Fibroblast of skin of left quadriceps (primary cell): ENCODE results near the gene CCL14.
A peak's percentile ranks its signal among the peaks of the same experiment; 100 is the strongest.

Experiments used
- DNase-seq, 2 experiments: peaks; one replicate each; pipeline ENCODE4 v3.0.0-alpha.2; 2013; ENCODE audit warnings: low read depth in 2 of 2

The CCL14 gene

DNA sequence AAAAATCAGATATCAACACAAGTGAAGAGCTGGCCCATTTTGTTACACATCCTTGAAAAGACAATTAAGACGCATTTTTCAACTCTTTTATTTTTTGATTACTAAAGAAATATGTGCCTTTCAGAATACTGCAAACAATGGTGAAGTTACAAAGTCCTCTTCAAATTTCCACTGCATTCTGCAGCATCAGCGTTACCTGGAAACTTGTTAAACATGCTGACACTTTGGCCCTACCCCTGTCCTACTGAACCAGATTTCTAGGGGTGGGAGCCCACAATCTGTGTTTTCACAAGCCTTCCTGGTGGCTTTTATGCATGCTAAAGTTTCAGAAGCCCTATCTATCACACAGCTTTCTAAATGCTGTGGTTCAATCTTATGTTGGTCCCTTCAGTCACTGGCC lies 4.5 kb upstream of the CCL14 start:
- no peak for DNase-seq

DNA sequence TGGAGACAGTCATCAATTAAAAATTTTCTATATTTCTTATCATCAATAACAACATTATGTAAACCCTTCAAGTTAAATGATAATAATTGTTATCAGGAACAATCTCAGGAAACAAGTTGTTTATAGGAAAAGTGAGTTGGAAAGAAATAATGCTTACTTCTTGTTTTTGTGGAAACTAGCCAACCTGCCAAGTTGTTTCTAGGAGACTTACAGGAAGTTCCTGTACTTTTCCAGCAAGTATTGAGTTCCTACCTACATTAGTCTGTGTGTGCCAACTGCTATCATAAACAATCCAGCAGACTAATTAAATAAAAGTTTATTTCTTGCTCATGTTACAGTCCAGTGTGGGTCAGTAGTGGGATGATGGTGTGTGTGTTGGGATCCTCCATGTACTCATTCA lies 1.6 kb upstream of the CCL14 start:
- DNase-seq = no peak

DNA sequence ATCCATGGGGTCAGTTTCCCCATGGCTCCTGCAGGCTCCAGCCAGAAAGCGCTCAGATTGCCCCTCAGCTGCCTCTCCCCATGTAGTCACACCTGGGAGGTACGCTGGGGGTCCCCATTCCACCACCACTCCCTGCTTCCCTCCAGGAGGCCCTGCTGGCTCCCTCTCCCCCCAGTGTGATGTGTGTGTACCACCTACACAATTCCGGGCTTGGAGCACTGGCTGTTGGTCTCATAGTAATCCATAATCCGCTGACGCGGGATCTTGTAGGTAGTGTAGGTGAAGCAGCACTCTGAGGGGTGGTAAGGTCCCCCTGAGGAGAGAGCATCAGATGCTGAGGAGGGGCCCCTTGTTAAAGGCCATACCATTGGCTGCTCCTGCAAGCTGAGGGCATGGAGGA lies 2.4 kb downstream of the CCL14 start:
- DNase-seq = no peak

DNA sequence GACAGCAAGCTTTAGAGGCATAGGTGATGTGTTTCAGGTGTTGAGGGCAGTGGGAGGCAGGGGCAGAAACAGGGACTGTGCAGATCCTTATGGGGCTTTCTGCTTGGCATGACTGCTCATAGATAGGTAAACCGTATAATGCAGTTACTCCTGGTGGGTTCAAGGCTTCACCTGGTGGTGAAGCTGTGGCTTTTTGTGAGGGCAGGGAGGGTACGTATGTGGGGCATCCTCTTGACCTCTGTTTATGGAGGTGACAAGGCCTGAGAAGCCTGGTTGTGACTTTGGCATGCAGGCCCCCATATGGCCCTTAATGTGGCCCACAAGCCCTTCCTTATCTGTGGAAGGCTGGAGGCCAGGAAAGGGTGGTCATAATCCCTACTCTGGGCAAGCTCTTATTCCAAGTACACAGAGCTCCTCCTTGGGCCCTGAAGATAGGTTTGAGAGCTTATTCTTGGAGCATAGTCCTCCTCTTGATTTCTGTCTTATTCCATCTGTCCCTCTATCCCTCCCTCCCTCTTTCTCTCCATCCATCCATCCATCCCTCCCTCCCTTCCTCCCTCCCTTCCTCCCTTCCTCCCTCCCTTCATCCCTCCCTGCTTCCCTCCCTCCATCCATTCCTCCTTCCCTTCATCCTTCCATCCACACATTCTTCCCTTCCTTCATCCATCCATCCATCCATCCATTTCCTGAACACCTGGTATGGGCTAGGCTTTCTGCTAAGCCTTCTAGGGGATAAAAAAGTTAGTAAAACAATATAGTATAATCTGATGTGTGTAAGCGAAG lies 3.9 kb downstream of the CCL14 start:
- no peak for DNase-seq

DNA sequence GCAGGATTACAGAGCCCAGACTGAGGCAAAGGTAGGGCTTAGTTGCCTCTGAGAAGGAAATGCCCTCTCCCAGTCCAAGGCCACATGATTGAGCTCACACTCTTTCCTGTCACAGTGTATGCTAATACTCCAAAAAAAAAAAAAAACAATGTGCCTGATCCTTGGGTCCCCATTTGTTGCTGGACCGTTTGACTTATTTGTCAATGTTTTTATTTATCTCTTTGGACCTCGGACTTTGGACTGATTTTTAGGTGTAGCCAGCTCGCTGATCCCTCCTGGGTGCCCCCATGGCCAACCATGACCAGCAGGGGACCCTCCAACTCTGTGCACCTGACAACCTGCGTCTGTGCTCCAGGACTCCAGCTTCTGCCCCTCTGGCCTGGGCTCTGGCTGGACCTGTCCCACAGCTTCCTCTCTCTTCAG lies 4.6 kb downstream of the CCL14 start:
- DNase-seq = no peak

DNA sequence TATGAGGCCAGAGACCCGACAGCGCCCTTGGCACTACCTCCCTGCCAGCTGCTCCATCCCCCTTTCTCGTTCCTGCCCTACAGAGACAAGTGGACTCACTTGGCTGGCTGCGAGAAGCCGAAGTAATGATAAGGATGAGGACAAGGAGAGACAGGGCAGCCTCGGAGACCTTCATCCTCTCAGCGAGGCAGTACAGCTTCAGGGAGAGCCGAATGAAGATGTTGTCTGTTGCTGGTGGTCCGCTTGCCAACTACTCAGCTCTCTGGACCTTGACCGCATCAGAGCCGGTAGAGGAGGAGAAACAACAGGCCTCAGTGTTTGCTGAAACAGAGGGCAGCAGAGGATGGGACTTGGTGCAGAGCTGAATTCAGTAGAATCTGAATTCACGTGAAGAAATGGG lies 5.3 kb downstream of the CCL14 start, which contains the start of gene CCL16:
TSS of gene CCL16 (minus strand) at position 252 of the 400 bp plus-strand sequence. CDS start at position 175, 77 bp downstream.
- no peak for DNase-seq

DNA sequence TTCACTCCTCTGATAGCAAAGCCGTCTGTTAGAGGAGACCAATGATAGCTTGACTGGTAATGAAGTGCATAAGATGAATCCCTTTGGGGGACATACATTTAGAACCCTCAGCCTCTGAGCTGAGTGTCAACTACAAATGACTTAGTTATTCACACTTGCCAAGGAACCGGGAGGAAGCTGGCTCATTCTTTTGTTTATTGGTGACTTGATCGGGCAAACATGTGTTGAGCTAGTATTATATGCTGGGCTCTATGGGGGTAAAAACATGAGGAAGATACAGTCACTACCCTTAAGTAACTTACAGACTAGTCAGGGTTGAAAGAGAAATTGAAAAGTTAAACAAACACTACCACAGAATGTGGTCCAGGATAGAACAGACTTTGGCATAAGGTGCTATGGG lies 8.2 kb downstream of the CCL14 start:
- no peak for DNase-seq

DNA sequence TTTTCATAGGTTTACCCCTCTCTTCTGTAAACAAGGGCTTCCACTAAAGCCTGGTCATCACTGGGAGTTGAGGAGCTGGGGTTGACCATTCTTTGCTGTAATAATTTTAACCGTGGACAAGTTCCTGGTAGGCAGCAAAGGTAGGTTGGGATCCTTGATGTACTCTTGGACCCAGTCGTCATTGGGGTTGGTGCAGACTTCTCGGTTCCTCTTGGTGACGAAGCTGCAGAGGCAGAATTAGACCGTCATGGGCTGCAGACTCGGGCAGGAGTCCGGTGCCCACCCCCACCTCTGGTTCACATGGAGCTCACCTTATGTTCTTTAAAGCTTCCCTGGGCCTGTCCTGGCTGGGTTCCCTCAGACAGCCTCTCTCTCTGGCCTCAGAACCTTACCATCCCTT lies 9.0 kb downstream of the CCL14 start:
- no peak for DNase-seq

DNA sequence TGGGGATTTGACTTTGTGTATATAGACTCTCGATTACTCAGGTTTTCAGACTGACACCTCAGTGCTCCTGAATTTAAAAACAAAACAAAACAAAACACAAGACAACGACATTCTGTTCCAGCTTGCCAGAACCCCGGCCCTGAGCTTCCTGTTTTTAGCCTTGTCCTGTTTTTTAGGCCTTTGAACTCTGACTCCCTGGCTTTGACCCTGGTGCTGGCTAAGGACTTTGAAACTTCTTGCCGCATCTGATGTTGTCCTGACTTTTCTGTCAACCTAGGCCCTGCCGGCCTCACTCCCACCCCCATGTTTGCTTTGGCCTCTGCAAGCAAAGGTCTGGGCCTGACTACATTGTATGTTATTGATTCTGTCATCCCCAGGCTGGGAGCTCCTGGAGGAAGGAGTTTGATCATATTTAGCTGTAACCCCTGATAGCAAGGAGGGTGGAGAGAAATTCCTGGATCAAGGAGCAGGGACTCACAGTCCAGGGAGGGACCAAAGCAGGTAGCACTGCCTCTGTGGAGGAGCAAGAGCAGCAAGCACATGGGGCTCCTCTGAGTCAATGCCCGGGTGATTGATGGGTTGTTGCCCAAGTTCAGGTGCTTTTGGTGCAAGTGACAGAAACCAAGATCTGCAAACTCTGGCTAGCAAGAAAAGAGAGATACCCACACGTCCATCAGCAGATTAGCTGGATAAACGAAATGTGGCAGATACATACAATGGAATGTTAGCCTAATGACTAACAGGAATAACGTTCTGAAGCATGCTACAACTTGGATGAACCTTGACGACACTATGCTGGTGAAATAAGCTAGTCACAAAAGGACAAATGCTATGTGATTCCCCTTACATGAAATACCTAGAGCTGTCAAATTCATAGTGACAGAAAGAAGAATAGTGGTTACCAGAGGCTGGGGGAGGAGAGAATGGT lies 12.9 kb downstream of the CCL14 start:
- DNase-seq = no peak

DNA sequence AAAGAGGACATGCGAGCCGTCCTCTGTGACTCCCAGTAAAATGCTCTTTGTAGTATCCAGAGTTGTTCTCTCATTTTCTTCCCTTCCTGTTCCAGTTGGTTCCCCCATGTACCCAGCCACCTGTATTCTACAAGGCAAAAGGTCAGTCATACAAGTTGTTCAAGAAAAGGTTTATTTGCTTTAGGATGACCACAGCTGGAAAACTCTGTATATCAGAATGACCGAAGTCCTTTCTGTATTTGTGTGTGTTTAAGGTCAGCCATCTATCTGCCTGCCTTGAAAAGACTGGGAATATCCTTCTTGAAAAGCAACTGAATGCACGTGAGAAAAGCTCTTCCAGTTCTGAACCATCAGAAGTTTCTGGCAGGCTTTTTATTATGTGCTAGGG lies 13.6 kb downstream of the CCL14 start:
- DNase-seq = no peak

DNA sequence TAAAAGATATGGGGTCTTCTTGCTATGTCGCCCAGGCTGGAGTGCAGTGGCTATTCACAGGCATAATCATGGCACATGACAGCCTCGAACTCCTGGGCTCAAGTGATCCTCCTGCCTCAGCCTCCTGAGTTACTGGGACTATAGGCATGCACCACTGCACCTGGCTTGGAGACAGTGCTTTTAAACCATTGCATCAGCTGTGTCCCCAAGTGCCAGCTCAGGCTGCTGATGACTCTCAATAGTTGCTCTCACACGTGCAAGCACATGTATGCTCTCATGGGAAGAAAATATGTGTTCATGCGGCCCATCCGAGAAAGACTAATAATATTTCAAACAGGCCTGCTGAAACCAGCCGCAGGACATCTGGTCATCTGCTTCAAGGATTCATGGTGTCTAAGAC lies 14.0 kb downstream of the CCL14 start:
- DNase-seq = no peak

DNA sequence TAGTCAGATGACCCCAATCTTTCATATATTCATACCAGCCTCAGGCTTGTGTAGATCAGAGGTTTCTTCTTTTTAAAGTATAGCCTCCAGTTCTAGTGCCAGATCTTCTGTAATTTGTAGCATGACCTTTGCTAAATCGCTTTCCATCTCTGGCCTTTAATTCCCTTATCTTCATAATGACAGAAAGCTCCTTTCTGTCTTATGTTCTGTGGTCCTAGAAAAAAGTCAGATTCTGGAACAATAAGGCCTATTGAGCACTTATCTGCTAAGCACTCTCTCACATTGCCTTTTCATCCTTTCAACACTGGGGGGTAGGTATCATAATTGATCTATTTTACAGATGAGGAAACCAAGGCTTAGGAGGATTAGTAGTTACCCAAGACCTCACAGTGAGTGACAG lies 14.5 kb downstream of the CCL14 start:
- no peak for DNase-seq

DNA sequence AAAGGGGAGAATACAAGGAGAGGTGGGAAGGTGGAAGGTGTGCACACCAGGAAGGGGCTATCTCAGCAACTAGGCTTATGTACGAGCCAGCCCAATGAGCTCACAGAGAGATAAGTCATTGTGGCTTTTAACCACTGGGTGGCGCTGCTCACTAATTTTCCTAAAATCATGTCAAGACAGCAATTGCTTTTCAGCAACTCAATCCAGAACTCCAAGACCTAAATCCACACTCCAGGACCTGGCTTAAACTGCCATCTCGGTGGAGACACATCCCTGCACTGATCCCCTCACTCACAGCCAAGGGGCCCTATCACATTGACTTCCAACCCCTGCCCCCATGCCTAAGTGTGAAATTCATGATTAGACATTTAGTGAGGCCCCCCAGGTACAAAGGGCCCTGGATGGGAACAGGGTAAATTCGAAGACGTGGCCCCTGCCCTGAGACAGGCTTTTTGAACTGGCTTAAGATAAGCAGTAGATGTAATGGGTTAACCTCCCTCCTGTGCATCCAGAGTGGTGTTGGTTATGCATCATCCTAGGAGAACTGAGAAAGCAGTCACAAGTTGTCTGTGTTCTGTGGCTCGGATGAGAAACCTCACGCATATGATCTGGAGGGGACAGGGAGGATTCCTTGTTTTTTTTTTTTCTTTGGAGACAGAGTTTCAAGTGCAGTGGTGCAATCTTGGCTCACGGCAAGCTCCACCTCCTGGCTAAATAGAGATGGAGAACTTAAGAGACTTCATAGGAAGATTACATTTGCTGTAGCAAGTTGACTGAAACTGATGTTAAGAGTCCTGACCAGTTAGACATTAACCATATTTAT lies 16.8 kb downstream of the CCL14 start:
- DNase-seq = peak; percentile 37 to 44

DNA sequence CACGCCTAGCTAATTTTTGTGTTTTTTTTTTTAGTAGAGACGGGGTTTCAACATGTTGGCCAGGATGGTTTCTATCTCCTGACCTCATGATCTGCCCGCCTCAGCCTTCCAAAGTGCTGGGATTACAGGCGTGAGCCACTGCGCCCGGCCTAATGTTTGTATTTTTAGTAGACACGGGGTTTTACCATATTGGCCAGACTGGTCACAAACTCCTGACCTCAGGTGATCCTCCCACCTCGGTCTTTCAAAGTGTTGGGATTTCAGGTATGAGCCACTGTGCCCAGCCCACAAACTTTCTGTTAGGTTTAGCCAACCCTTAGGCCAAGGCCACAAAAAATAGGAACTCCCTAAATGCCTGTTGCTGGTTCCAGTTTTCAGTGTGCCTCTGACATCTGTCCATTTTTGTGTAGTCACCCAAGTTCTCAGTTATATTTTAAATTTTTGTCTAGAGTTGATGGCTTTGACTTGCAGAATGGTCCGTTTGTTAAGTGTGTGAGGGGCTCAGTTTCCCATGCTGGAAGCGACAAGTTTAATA lies 17.9 kb downstream of the CCL14 start:
- no peak for DNase-seq

DNA sequence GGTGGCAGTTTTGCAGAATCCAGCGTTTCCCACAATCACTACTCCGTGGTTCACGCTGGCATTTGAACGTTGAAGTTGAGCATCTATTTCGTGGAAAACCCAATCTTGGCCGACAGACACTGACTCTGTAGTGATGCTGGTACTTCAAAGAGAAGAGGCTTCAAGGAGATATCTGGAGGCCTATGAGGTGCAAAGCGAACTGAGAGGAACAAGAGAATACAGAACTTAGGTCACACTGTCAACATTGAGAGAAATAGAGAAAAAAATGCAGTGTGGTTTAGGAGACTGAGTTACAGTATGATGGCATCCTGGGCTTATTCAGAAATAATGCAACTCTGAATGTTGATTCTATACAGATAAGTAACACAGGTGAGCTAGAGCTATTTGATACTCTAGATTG lies 21.3 kb downstream of the CCL14 start:
- DNase-seq = no peak

DNA sequence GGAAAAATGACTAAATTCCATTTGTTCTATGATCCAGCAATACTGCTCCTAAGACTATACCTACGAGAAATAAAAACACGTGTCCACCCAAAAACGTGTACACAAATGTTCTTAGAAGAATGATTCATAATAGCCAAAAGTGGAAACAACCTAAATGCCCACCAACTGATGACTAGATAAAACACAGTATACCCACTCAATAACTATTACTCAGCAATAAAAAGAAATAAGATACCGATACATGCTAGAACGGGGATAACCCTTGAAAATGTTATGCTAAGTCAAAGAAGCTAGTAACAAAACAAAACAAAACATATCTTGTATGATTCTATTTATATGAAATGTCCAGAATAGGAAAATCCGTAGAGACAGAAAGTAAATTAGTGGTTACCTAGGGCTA lies 22.9 kb downstream of the CCL14 start:
- DNase-seq = no peak

DNA sequence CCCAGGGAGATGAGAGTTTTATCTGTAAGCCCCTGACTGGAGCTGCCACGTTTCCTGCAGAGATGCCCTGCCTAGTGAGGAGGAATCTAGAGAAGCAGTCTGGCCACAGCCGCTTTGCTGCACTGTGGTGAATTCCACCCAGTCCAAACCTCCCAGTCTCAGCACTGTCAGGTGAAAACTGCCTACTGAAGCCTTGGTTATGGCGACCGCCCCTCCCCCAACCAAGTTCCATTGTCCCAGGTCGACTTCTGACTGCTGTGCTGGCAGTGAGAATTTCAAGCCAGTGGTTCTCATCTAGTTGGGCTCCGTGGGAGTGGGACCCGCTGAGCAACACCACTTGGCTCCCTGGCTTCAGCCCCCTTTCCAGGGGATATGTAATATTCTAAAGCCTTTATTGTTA lies 32.8 kb downstream of the CCL14 start:
- DNase-seq = no peak

DNA sequence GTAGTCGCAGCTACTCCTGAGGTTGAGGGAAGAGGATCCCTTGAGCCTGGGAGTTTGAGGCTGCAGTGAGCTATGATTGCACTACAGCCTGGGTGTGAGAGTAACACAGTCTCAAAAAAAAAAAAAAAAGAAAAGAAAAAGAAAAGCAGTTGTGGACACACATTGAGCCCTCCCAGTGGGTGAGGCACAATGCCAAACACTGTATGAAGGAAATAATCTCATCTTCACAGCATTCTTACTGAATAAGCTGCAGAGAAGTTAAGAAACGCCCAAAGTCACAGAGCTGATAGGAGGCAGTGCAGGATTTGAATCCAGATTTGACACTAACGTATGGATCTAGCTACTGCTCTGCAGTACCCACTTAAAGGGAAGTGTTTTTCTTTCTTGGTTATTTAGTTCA lies 37.1 kb downstream of the CCL14 start:
- no peak for DNase-seq

DNA sequence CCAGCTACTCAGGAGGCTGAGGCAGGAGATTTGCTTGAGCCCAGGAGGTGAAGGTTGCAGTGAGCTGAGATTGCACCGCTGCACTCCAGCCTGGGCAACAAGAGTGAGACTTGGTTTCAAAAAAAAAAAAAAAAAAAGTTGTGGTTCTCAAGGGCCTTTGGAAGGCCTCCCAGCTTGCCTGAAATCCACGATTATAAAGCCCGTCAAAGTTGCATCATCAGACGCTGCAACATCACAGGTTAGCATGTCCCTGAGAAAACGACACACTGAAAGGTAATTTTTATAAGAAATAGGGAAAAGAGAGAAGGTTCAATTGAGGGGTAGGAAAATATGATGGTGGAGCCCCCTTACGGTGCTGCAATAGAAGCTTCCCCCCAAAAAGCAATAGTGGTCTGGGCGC lies 38.4 kb downstream of the CCL14 start:
- DNase-seq = no peak

DNA sequence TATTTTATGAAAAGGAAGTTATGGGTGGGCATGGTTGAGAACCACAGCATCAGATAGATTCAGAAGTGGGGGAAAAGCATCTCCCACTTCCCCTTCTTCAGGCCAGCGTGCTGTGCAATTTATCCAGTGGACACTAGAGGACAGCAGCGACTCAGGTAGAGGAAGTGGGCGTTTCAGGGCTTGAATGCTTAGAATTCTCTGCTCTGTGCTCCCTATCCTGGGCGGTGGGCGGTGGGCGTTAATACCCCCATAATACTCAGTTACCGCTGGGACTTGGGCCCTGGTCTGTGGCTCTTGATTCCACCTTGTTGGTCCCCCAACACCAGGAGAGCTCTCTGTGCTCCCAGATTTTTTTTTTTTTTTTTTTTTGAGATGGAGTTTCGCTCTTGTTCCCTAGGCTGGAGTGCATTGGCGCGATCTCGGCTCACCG lies 39.4 kb downstream of the CCL14 start:
- DNase-seq = no peak

DNA sequence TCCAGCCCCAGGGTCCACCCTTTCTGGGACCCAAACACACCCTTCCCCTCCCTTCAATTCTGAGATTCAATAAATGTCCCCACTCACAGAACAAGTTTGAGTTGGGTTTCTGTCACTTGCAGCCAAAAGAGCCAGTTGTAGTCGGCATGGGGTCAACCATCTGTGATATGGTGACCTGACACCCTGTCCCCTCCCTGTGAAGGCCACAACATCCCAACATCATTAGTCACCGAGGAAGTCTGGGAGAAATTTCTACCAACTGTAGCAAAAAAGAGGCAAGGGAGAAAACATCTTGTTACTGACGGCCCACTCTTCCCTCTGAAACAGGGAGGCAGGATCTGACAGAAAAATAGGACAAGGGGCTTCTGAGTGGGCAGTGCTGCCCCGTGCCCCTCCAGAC lies 42.4 kb downstream of the CCL14 start:
- no peak for DNase-seq

DNA sequence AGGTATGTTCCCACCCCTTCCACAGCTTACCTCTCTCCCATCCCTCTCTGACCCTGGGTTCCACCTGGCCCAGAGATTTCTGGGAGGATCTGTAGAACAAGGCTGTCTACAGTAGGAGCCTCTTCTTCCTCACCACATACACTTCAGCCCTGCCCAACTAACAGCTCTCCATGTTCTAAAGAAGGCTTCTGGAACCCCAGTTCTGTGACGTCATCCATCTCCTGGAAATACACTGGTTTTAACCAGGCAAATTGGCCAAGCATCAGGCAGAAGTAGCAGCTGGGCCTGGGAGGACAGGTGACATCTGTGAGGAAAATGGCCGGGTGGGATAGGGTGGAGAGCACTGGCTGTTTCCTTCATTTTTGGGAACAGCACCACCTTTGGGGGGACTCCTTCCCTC lies 43.0 kb downstream of the CCL14 start, which contains the start of gene LYZL6:
TSS of gene LYZL6 (minus strand) at position 177 of the 400 bp plus-strand sequence. CDS start 4,357 bp downstream, outside the sequence.
- no peak for DNase-seq
